NCI-H2171 (cell line): ENCODE measurements around the gene ANAPC5.
"Not testable (repeated sequence)": the region's sequence is repeated elsewhere in the genome, so short reads cannot be mapped to it uniquely, and the experiment has no call there.

Experiments
- DNase-seq: peaks from one replicate; lab custom pipeline; 2025; lab: John Stamatoyannopoulos, UW

ANAPC5 gene

DNA sequence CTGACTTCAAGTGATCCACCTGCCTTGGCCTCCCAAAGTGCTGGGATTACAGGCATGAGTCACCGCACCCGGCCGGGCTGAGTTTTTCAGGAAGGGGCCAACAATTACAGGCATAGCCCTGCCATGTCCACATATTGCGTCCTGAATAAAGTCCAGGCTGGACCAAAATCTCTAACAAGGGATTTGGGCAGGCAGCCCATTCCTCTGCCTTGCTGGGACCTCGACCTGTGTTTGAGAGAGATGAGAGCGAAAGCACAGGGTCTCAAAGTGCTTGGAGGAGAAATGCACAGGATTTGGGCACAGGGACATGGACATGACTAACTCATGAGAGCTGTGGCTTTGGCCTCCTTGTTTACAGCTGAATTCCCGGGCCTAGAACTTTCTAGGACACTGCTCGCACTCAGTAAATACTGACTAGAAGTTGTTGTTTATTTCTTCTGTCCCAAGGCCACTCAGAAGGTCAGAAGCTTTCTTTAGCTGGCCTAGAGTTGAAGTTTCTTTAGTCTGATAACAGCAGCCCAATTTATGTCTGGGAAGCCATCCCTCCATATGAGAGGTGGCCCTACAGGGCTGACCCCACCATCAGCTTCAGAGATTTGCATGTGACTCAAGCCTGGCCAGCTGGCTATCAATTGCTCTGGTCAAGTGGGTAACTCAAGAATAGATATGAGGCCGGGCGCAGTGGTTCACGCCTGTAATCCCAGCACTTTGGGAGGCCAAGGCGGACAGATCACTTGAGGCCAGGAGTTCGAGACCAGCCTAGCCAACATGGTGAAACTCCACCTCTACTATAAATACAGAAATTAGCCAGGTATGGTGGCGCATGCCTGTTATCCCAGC, 67.4 kb downstream of the ANAPC5 start:
- no peak for DNase-seq

DNA sequence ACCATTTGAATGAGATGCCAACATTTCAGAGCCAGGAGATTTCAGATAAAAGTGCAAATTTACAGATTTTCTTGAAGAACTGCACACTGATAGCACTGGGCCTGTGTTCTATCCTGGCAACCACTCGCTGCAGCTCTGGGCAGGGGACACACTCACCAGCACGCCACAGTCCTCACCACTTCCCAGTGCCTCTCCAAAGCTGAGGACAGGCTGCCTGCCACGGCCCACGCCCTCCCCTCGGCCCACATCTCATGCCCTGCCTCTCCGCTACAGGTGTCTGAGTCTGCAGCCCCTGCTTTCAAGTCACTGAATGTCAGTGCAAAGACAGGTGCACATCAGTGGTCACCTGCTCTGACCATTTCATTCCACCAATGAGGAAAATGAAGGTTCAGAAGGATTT, 68.4 kb downstream of the ANAPC5 start:
- DNase-seq = no peak

DNA sequence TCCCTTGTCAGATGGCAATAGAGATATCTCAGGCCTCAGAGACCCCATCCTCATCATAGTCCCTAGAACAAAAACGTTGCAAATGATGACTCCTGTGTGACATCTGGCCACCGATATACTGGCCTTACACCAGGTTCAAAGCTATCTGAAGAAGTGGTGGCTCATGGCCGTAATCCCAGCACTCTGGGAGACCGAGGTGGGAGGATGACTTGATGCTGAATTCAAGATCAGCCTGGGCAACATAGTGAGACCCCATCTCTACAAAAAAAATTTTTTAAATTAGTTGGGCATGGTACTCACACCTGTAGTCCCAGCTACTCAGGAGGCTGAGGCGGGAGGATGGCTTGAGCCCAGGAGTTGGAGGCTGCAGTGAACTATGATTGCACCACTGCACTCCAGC, 68.8 kb downstream of the ANAPC5 start:
- DNase-seq = no peak

DNA sequence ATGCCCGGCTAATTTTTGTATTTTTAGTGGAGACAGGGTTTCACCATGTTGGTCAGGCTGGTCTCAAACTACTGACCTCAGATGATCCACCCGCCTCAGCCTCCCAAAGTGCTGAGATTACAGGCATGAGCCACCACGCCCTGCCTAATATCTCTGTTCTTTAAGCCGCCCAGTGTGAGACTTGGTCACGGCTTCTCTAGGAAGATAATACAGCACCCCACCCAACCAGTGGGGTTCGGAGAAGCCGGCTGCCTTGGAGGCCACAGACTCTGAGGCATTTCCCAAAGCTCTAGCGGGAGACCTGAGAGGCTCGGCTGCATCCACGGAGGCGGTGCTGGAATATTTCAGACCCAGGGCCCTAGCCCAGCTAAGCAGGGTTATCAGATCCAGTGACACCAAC, 69.3 kb downstream of the ANAPC5 start:
- DNase-seq = not testable (repeated sequence)

DNA sequence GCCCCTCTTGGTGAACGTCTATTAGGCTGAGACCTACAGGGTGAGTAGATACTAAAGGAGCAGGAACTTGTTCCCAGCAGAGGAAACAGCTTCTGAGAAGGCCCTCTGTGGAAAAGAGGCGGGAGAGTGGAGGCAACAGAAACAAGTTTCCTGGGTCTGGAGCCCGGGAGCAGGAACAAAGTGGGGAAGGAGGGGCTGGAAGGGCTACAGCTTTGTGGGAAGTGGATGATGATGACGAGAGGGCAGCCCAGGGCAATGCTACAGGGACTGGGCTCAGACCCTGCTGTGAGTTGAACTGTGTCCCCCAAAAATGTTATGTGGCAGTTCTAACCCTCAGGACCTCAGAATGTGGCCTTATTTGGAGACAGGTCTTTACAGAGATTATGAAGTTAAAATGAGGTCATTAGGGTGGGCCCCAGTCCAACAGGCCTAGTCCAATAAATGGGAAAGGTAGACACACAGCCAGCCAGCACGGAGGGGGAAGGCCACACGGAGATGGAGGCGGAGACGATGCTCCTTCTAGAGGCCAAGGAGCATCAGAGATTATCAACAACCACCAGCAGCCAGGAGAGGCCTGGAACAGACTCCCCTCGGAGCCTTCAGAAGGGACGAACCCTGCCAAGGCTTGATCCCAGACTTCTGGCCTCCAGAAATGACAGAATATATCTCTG, 70.0 kb downstream of the ANAPC5 start:
- DNase-seq = no peak

DNA sequence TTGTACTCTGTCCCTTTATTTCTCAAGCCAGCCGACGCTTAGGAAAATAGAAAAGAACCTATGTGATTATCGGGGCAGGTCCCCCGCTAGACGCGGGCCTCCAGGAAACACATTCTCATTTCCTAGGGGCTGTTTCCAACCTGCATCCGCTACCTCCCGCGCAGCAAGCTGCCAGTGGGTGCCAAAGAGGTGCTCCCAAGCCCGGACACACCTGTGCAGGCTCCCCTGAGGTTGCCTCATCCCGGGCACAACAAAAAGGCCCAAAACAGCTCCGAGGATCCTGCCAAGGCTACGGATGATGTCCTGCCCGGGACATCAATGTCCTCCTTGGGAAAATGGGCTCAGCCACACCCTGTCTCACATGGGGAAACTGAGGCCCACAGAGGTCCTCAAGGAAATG, 71.1 kb downstream of the ANAPC5 start:
- DNase-seq = not testable (repeated sequence)

DNA sequence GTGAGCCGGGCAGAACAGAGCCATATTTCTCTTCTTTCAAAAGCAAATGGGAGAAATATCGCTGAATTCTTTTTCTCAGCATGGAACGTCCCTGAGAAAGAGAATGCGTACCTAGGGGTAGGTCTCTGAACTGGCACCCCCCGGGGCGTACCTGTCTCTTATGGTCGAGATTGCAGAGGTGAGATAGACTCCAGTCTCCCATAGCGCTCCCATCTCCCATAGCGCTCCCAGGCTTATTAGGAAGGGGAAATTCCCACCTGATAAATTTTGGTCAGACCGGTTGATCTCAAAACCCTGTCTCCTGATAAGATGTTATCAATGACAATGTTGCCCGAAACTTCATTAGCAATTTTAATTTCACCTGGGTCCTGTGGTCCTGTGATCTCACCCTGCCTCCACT, 71.7 kb downstream of the ANAPC5 start:
- not testable (repeated sequence) for DNase-seq

DNA sequence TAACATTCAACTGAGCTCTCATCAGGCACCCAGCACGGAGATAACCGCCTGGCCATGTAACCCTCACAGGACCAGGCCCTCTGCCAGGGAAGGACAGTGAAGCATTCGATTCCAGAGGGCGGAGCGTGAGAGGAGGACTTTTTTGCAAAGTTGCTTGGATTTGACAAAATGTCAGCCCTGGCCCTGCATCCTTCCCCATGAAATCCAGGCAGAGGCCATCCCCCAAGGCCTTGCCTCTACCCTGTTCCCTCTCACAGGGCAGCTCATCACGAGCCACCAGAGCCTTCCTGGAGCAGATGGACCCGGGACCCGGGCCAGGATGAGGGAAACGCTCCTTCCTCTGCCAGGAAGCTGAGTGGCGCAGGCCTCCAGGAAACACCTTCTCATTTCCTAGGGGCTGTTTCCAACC, 72.7 kb downstream of the ANAPC5 start:
- no peak for DNase-seq

DNA sequence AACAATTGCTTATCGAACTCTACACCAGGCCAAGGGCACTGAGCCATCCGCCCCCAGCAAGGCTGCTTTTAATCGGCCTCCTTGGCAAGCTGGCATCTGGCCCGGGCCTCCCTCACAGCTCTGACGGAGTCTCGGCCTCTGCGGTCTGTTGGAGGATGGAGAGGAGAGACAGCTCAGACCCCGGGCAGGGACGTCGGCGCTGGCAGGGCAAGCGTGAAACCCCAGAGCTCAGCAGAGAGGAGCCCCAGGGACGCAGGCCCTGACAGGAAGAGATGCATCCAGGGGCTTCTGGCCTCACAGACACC, 73.2 kb downstream of the ANAPC5 start:
- no peak for DNase-seq

DNA sequence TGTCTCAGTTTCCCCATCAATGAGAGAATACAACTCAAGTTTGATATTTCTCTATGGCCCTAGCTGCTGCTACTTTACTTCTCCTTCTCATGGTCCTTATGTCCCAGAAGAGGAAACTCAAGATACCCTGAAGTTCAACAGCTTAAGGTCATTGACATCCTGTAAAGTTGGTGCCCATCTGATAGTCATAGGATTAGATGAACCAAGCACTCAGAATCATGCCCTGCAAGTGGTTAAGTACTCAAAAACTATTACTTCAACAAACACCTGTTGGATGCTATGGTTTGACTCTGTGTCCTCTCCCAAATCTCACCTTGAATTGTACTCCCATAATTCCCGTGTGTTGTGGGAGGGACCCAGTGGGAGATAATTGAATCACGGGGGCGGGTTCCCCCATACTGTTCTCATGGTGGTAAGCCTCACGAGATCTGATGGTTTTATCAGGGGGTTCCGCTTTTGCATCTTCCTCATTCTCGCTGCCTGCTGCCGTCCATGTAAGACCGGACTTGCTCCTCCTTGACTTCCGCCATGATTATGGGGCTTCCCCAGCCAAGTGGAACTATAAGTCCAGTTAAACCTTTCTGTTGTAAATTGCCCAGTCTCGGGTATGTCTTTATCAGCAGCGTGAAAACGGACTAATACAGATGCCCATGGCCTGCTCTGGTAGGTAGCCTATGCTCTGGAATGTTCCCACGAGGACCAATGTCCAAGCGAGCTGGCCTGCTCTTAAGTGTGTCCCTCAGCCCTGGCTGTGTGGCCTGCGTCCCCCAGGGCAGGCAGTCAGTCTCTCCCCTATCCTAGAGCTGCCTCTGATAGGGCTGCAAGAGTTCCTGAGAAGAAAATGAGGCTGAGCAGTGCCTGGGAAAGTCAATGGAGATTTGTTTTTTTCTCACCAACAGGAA, 73.8 kb downstream of the ANAPC5 start:
- DNase-seq = no peak

DNA sequence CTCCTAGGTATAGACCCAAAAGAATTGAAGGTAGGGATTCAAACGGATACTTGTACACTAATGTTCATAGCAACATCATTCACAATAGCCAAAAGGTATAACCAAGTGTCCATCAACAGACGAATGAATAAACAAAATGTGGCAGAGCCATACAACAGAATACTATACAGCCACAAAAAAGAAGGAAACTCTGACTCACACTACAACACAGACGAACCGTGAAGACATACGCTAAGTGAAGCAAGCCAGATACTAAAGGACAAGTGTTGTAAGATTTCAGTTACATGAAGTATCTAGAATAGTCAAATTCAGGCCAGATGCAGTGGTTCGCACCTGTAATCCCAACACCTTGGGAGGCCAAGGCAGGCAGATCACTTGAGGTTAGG, 74.8 kb downstream of the ANAPC5 start:
- DNase-seq = no peak

DNA sequence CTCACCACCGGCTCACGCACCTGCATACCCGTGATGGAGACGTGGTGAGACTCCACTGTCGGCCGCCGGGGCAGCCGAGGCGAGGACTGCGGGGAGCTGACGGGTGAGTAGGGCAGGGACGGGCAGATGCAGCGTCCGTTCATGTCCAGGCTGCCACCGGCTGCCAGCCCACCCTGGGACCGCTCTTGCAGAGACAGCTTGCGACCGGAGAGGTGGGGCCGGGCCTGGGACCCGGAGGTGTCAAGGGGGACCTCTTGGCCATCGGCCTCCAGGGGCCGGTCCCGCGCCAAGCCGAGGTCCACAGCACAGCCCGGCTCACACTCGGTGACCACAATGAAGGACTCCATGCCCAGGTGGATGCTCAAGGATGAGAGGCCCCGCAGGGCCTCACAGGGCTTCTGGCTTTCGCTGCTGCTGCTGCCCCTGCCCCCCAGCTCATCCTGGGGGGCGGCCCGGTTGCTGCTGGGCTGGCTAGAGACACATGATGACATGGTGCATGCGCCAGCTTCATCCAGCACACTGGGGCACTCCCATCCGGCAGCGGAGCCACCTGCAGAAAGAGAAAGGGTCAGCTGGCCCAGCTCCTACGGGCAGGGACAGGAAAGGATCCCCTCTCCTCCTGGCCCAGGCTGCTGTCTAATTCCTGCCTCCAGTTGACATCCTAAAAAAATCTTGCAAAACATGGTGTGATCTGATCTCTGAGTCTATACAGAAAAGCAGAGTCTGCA, 78.0 kb downstream of the ANAPC5 start:
- no peak for DNase-seq

DNA sequence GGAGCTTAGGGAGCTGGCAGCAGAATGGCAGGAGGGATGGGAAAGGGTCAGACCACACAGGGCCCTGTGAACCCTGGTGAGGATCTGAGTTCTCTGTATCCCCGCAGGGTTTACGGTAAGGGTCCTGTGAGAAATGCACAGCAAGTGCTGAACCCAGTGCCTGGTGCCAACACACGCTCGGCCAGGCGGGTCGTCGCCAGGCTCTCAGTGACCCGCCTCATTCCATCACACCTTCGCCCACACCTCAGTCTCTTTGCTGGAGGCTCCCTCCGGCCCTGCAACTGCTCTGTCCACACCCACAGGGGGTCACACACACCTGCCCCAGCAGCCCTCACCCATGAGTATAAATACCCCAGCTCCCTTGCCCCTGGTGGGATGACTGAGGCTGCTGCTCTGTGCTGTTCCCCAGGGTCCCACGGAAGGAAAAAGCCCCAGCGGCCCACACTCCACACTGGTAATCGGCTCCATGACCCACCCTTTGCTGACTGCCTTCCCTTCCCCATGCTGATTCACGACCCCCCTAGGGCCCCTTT, 78.8 kb downstream of the ANAPC5 start:
- no peak for DNase-seq

DNA sequence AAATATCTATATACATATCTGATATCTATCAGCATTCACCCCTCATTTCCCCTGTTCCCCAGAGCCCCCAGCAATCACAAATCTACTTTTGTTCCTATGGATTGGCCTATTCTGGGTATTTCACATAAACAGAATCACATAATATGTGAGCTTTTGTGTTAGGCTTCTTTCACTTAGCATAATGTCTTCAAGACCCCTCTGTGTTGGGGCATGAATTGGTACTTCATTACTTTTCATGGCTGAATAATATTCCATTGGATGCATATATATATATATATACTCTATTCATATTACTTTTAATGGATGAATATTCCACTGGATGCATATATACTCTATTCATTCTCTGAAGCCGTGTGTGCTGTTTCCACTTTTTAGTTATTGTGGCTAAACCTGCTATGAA, 84.4 kb downstream of the ANAPC5 start:
- no peak for DNase-seq

DNA sequence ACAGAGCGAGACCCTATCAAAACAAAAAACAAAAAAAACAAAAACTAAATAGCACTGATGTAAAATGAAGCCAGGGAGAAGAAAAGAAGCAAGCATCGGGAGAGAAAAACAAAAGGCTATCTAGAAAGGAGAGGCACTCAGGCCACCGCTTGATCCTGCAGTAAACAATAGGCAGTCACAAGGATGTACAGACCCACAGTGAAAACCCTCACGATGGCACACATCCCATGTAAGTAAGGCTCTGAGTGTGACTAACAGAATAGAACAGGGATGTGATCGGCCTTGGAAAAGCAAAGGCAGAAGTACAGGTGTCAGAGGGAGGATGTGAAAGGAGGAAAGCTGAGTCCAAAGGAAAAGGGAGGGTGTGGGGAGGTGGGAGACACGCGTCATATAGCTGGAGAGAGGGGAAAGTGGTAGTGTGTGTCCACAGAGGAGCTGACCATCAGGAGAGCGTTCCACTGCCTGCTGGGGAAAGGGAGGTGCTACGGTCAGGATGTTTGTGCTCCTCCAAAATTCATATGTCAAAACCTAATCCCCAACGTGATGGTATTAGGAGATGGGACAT, 87.2 kb downstream of the ANAPC5 start:
- no peak for DNase-seq

DNA sequence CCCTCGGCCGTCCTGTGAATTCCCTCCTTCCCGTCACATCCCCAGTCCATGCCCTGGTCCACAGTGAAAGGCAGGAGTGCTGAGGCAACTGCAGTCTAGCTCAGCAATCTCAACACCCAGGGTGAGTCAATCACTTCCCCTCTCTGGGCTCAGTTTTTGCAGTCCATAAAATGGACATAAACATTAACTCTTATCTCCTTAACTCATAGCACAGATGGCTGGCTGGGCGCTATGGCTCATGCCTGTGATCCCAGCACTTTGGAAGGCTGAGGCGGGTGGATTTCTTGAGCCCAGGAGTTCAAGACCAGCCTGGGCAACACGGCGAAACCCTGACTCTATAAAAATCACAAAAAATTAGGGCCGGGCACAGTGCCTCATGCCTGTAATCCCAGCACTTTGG, 88.1 kb downstream of the ANAPC5 start:
- DNase-seq = no peak

DNA sequence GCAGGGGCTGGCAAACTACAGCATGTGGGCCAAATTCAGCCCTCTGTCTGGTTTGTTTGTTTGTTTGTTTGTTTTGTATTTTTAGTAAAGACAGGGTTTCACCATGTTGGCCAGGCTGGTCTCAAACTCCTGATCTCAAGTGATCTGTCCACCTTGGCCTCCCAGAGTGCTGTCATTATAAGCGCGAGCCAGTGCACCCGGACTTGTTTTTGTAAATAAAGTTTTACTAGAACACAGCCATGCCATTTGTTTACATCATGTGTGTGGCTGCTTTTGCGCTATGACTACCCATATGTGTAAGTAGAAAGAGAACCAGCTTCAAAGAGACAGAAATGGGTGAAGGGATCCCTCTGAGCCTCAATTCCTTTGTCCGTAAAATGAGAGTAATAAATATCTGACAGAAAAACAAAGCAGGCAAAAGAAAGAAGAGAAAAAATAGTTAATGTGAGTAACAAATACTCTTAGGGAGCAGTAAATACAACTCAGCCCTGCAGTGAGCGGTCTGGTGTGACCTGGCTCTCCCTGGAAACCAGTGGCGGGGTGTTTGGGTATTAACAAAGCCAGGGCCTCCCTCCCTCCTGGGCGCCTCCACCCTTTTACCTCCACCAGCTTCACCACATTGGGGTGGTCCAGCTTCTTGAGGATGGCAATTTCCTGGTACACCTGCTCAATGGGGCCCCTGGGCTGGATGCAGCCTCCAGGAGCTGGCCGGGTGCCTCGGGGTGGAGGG, 88.8 kb downstream of the ANAPC5 start:
- DNase-seq = no peak

DNA sequence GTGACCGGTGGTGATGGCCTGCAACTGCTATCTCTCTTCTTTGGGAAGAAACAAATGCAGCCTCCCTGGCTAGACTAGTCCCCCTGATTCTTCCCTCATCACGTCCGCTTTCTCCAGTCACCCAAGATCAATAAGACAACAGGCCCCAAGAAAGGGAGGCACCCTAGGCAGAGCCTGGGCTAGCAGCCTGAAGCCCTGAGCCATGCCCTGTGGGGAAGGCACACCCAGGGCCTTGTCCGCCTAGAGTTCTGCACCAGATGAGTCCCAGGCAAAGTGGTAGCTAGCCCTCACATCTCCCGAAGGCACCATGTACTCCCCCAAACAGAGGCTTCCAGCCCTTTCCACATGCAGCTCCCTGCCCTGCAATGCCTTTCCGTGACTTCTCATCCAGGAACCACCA, 90.8 kb downstream of the ANAPC5 start:
- DNase-seq = no peak

DNA sequence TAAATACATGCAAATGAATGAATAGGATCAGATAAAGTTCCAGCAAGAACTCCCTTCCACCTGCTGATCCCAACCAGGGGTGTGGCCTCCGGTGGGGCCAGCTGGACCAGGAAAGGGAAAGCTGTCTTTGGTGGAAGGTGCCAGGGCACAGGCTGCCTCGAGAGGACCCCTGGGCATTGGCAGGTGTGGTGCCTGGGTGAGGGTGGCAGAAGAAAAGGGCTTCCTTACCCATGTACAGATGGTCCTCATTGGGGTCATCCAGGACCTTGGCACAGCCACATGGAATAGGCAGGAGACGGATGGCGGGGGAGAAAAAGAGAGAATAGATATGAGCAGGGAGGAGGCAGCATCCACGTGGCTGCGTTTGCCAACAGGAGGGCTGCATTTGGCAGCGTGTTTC, 92.1 kb downstream of the ANAPC5 start:
- DNase-seq = no peak

DNA sequence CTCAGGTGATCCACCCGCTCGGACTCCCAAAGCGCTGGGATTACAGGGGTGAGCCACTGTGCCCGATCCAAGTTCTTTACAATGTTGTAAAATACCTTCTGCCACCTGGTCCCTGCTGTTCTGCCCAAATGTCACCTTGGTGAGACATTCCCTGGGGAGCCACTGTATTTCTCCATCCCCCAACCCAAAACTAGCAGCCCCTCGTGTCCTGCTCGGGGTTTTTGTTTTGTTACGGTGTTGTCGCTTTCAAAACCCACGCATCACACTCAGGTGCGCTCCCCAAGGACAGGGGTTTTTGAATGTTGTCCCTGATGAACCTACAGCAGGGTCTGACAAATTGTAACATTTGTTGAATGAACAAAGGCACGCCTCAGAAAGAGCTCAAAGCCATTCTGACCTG, 93.1 kb downstream of the ANAPC5 start:
- DNase-seq = no peak
